ENCODE measurements around the gene KRTAP22-1.

KRTAP22-1 gene

GRCh38 chr21:30625449-30626165 is 24.7 kb downstream of the KRTAP22-1 start:
- DNase-seq (ENCODE audit: low spot score): no peak

GRCh38 chr21:30628109-30628508 is 27.2 kb downstream of the KRTAP22-1 start:
- DNase-seq (ENCODE audit: low spot score): no peak

DNA sequence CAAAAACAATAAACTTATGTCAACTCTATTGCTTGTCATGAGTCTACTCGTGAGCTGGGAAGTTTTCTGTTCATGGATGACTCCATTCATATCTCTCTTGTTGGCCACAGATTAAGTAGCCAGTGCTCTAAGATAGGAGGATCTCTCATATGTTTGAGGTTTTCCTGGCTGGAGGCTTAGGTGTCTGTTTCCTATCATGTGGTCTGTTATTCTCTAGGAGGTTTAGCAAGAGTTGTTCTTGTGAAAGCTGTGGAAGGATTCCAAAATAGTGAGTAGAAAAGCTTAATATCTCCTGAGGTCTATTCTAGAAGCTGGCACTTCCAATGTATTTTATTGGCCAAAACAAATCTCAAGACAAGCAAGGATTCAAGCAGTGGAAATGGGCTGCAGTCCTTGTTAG is 28.3 kb downstream of the KRTAP22-1 start:
- DNase-seq (ENCODE audit: low spot score): no peak

DNA sequence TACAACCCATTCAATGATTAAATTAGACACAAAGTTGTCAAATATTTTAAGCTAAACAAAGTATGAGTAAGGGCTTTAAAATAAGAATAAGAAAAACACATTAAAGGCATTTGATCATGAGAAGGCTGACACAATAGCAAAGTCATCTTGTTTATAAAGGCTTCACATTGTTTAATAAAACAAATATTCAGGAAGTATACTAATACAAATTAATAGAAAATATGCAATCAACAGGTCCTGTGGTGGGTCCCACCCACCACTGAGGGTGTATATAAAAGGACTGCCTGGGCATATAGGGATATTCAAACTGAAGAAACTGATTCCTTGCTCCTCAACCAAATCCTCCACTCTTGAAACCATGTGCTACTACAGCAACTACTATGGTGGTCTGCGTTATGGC is 34.0 kb downstream of the KRTAP22-1 start, which contains the start of gene KRTAP20-2:
Gene KRTAP20-2 (plus strand): TSS at position 301 of the 400 bp plus-strand sequence. CDS start 58 bp downstream, at position 359.
- DNase-seq (ENCODE audit: low spot score): no peak

DNA sequence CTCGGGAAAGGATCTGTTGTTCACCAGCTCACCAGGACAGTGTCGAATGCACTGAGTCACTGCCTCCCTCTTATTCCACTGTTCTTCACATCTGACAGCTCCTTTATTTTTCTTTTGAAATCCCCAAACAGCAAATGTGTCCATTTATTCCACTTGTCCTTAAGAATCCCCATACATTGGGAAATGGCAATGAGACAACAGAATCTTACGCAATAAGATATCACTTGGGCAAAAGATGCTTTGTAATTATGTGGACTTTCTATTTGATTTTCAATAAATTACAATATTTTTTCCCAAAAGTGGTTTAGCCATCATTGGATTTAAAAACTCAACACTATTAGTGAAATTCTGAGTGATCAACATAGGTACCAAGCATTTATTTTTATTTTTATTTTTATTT is 37.8 kb downstream of the KRTAP22-1 start:
- no peak for DNase-seq (ENCODE audit: low spot score)

DNA sequence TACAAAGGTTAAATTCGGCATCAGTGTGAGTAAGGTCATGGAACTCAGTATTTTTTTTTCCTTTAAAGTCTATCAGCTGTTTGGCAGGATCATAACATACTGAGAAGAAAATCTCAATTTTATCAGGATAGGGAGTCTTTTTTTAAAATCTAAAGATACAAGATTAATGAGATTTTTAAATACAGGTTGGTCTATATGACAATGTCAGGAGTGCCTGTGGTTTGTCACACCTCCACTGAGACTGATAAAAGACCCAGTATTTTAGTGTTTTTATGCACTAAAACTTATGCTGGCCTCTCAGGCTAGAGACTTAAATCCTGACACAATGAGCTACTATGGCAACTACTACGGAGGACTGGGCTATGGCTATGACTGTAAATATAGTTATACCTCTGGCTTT is 41.7 kb downstream of the KRTAP22-1 start, which contains the start of gene KRTAP20-3:
Gene KRTAP20-3 (plus strand): TSS at position 301 of the 400 bp plus-strand sequence.
- DNase-seq (ENCODE audit: low spot score): no peak

DNA sequence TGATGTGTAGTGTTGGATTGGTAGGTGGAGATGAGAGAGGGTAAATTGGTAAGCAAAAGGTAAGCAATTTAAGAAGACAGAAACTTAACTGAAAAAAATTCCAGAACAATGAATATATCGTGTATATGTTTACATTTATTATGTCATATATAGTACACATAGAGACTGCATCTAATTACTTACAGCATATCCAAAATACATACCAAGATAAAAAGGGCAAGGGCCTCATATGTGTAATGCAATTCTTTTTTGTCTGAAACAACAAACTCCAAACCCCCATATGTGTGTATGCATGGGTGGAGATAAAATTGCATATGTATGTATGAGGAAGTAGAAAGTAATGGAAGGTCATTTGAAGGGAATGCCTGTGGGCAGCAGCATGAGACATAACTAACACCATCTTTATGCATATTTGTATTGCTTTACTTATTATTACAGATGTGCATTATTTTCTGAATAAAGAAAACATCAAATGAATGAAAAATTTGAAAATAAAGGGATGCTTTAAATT is 46.1 kb downstream of the KRTAP22-1 start:
- no peak for DNase-seq (ENCODE audit: low spot score)
